Kidney epithelial cell (primary cell): ENCODE measurements around the gene REXO4. TPM values are rescaled to one million over a fixed set of nuclear protein-coding genes. Genes with fewer than 3 reads are reported as not detected.

Source experiments
- DNase-seq: peaks from one replicate; pipeline ENCODE4 v3.0.0-alpha.2; 2010; ENCODE audit warnings: low read depth
- H3K27me3 ChIP-seq: 2 replicates; pipeline ENCODE4 v1.6.0; 2011; ENCODE audit warnings: low read length; ENCODE audit not compliant: control insufficient read depth, insufficient read depth
- H3K36me3 ChIP-seq: 2 replicates; pipeline ENCODE4 v1.5.1; 2011; ENCODE audit warnings: low read length; ENCODE audit not compliant: control insufficient read depth, insufficient read depth
- H3K4me3 ChIP-seq: 2 replicates; pipeline ENCODE4 v1.5.1; 2011; ENCODE audit warnings: low read depth, mild to moderate bottlenecking, control low read depth, low read length
- total RNA-seq: library from RNA; depleted of rRNA; stranded (reverse); fragments of >200 nt; gene quantifications from 2 replicates; pipeline ENCODE4 v1.2.3, GENCODE V29; 2015
- TF ChIP-seq, protein P1 (sequence below): IDR thresholded peaks from 2 replicates; pipeline ENCODE4 v1.5.1; 2011; ENCODE audit warnings: mild to moderate bottlenecking, moderate library complexity, low read length, control low read depth, inconsistent platforms; ENCODE audit not compliant: insufficient read depth, poor library complexity, severe bottlenecking

The REXO4 gene
- total RNA-seq, 1 donor from 2014 or later: 23.1 TPM

DNA sequence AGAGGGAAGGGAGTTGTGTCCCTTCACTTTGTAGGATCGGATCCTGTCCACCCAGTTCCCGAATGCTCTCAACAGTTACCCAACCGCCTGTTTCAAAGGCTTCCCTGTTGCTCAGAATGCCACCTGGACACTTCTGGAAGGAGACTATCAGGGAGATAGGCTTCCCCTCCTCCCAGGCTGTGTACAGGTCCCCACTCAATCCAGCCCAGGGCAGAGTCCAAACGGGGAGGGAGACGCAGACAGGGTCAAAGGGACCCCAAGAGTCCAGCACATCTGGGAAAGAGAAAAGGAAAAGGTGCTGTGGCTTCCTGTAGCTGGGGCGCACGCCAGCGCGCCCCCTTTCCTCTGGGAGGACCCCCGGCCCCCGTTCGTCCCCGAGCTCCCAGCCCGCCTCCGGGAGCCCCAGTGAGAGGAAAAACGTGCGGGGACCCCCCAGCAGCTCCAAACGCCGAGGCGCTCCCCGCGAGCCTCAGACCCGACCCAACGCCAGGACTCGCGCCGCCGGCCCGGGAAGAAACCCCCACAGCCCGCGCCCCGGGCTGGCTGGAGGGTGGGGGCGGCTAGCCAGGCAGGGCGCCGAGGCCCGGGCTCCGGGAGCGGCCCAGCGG, 42.6 kb downstream of the REXO4 start:
- TF ChIP-seq, protein P1, sequence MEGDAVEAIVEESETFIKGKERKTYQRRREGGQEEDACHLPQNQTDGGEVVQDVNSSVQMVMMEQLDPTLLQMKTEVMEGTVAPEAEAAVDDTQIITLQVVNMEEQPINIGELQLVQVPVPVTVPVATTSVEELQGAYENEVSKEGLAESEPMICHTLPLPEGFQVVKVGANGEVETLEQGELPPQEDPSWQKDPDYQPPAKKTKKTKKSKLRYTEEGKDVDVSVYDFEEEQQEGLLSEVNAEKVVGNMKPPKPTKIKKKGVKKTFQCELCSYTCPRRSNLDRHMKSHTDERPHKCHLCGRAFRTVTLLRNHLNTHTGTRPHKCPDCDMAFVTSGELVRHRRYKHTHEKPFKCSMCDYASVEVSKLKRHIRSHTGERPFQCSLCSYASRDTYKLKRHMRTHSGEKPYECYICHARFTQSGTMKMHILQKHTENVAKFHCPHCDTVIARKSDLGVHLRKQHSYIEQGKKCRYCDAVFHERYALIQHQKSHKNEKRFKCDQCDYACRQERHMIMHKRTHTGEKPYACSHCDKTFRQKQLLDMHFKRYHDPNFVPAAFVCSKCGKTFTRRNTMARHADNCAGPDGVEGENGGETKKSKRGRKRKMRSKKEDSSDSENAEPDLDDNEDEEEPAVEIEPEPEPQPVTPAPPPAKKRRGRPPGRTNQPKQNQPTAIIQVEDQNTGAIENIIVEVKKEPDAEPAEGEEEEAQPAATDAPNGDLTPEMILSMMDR: no peak
- Histone ChIP-seq H3K27me3 (no peaks in the 10 kb centered on the region), H3K36me3 (no peaks in the 10 kb centered on the region), H3K4me3 (peak overlapping the region; percentile 79)
- DNase-seq: no peak

DNA sequence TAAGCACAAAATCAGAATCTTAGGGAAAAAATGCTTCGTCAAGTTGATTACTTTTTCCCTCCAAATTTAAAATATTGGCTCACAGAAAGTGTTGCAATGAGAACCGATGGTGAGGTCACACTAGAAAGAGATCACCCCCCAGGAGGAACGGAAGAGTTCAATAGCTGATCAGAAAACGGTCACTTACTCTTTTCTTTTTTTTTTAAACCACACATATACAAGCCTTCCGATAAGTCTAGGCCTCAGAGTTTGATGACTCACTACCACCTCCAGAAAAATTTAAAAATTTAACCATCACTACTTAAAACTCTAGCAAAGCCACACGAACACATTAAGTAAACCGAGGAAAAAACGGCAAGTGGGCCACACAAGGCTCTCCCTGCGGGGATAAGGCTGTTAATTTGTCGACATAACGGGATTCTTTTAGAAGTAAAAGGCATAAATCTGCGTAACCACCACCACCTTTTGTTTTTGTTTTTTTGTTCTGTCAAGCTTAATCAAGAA, 43.1 kb downstream of the REXO4 start:
- Histone ChIP-seq H3K4me3 (peak overlapping the region; percentile 79), H3K27me3 (no peaks in the 10 kb centered on the region), H3K36me3 (peaks cover 2% of the 10 kb centered on the region)
- TF ChIP-seq, protein P1: no peak
- DNase-seq: no peak

DNA sequence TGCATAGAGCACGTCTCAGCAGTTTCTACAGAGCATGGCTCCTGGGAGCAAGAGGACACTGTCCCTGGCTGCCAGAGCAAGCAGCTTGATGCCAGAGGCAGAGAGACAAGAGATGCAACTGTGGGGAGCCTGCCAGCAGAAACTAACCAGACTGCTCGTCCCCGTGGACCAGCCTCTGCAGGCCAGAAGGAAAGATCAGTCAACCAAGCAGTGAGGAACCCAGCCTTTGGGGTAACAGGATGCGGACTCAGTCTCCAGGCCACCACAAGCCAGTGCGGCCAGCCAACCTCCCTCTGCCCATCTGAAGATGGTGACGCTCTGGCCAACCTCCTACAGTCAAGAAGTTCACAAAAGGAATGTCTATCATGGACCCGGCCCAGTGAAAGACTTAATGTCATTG, 45.7 kb downstream of the REXO4 start:
- Histone ChIP-seq H3K27me3 (no peaks in the 10 kb centered on the region), H3K36me3 (peaks cover 2% of the 10 kb centered on the region), H3K4me3 (no peak overlapping the region)
- no peak for DNase-seq
- TF ChIP-seq, protein P1: no peak

DNA sequence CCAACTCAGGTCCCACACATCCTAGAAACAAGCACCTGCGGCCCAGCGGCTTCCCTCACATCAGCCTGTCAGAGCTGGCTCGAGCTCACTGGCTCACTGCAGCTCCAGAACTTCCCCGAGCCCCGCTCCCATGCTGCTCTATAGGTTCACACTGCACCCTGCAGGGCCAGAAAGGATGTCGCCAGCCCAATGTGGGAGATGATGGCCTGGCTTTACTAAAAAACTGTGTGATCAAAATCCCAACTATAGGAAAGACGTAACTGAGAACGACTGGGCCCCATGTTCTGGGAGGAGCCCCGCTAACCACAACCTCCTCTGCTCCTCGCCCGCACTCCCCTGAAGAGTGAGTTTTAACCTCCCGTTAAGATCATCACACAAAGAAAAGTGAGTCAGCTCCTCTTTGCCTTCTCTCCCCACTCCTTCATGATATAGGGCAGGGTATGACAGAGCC, 46.5 kb downstream of the REXO4 start:
- no peak overlapping the region for H3K4me3 ChIP-seq
- TF ChIP-seq, protein P1: no peak
- no peaks in the 10 kb centered on the region for H3K27me3 ChIP-seq
- DNase-seq: no peak
- peaks cover 2% of the 10 kb centered on the region for H3K36me3 ChIP-seq

DNA sequence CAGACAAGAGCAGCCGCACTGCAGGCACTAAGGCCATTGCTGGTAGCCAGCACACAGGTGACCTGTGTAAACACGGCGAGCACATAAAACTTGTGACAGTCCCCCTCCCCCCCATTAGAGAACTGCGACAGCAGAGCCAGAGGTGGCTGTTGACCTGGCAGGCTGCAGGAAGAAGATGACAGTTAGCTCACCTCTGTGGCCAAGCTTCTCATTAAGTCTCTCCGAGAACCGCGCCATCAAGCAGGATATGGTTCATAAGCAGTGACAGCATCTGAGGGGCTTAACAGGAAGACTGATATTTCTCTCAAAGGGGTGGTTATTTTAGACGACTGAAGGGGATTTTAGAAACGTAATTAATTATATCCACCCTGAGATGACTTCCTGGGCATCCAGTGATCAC, 47.1 kb downstream of the REXO4 start:
- Histone ChIP-seq H3K27me3 (no peaks in the 10 kb centered on the region), H3K36me3 (peaks cover 2% of the 10 kb centered on the region), H3K4me3 (no peak overlapping the region)
- TF ChIP-seq, protein P1: no peak
- no peak for DNase-seq

DNA sequence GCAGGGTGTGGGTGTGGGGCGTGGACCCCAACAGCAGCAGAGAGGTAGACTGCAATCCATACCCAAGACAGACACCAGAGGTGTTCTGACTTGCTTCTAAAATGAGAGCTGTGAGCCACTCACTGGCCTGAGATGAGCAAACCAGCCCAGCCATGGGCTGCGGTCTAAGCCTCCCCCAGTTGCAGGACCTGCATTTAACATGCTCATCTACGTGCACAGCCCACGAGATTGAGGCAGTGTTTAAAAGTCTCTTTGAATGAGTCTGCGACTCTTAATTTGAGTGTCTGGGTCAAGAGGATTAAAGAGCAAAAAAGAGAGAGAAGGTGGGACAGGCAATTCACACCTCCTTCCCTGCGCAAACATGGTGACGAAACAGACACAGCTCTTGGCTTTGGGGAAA, 47.9 kb downstream of the REXO4 start:
- no peak for DNase-seq
- Histone ChIP-seq H3K4me3 (no peak overlapping the region), H3K36me3 (peaks cover 2% of the 10 kb centered on the region), H3K27me3 (no peaks in the 10 kb centered on the region)
- TF ChIP-seq, protein P1: no peak
